Lung (tissue), 12 donors: ENCODE data around the gene SLC49A3. TPM values are rescaled to one million over a fixed set of nuclear protein-coding genes. Genes with fewer than 3 reads are reported as not detected.
"Not testable (repeated sequence)": the region's sequence is repeated elsewhere in the genome, so short reads cannot be mapped to it uniquely, and the experiment has no call there.

ENCODE experiments used
- ATAC-seq: fragments of 200-7000 bp; cut with Tn5 transposase; one replicate; pipeline ENCODE4 v1.9.1; 2020; ENCODE audit warnings: moderate number of reproducible peaks; ENCODE audit not compliant: insufficient read depth, low FRiP score
- DNase-seq, 3 donors: peaks; one replicate each; pipeline ENCODE4 v3.0.0-alpha.2; 2013 to 2017
- H3K27ac ChIP-seq, 2 donors: one replicate each; pipeline ENCODE4 v1.5.1; 2013; ENCODE audit warnings: mild to moderate bottlenecking in 2 of 2, moderate library complexity in 2 of 2, control low read depth in 1 of 2, inconsistent platforms in 1 of 2, low read depth in 1 of 2, low read length in 1 of 2
- H3K27me3 ChIP-seq, 3 donors: one replicate each; pipeline ENCODE4 v1.5.1; 2013; ENCODE audit warnings: low read length in 2 of 3; ENCODE audit not compliant: control insufficient read depth in 3 of 3, insufficient read depth in 3 of 3
- H3K36me3 ChIP-seq, 4 donors: one replicate each; pipeline ENCODE4 v1.5.1; 2013; ENCODE audit warnings: low read length in 4 of 4, mild to moderate bottlenecking in 1 of 4, moderate library complexity in 1 of 4; ENCODE audit not compliant: control insufficient read depth in 4 of 4, insufficient read depth in 4 of 4
- H3K4me1 ChIP-seq, 5 donors: one replicate each; pipeline ENCODE4 v1.5.1; 2013; ENCODE audit warnings: low read length in 5 of 5, mild to moderate bottlenecking in 2 of 5, moderate library complexity in 1 of 5; ENCODE audit not compliant: control insufficient read depth in 5 of 5, insufficient read depth in 5 of 5
- H3K4me3 ChIP-seq: one replicate; pipeline ENCODE4 v1.5.1; 2013; ENCODE audit warnings: mild to moderate bottlenecking, control low read depth, moderate library complexity
- H3K9ac ChIP-seq, 2 donors: one replicate each; pipeline ENCODE4 v1.5.1; 2013; ENCODE audit warnings: low read length in 2 of 2, control low read depth in 1 of 2; ENCODE audit not compliant: insufficient read depth in 1 of 2
- H3K9me3 ChIP-seq, 4 donors: one replicate each; pipeline ENCODE4 v1.5.1; 2013; ENCODE audit warnings: low read length in 3 of 4, mild to moderate bottlenecking in 1 of 4, moderate library complexity in 1 of 4; ENCODE audit not compliant: control insufficient read depth in 4 of 4, insufficient read depth in 3 of 4
- CTCF ChIP-seq: IDR thresholded peaks from 2 replicates; pipeline ENCODE4 v1.5.1; 2012; ENCODE audit warnings: mild to moderate bottlenecking; ENCODE audit errors: control extremely low read depth, extremely low read depth
- WGBS, 2 donors: extraction: QIAGEN DNeasy Blood & Tissue Kit; methylation state at CpG; one replicate each; pipeline ENCODE4 v1.1.7; 2013; 5-methylcytosine and 5-hydroxymethylcytosine counted together
- polyA plus RNA-seq, 2 donors: library from polyadenylated mRNA; stranded (reverse); fragments of 200-250 nt; gene quantifications; one replicate each; pipeline ENCODE4 v1.2.1, GENCODE V29; 2013
- total RNA-seq, 2 donors: library from RNA; depleted of rRNA in 1 of 2; stranded (reverse); fragments of >200 nt in 1 of 2; gene quantifications; one replicate each; pipeline ENCODE4 v1.2.1, GENCODE V29; 2014 to 2021
- donor health status: control.
- donor health status: control.
- donor health status: Bipolar disorder and iron deficiency.
- donor health status: healthy.
- donor health status: DM: yes; HTN: yes; CAD: no.

Gene SLC49A3
- total and polyA plus RNA-seq, 4 donors: 8.2 to 35.1 (median 17.7) TPM

- WGBS, 2 donors: 94% methylated on average over 20 of the region's 20 CpGs
- no peak for TF ChIP-seq CTCF
- Histone ChIP-seq H3K36me3 (peaks cover 14 to 45% (median 27%) of the 10 kb centered on the region in 4 donors), H3K9ac (no peak overlapping the region), H3K4me3 (no peak overlapping the region), H3K4me1 (no peaks in the 10 kb centered on the region), H3K27ac (no peak overlapping the region), H3K27me3 (no peaks in the 10 kb centered on the region), H3K9me3 (peaks cover 0 to 3% (median 0%) of the 10 kb centered on the region in 4 donors)
- ATAC-seq: no peak
- no peak for DNase-seq
Observed at GRCh38 chr4:732486-732885, 43.5 kb upstream of the SLC49A3 start.

- H3K27ac ChIP-seq, H3K27me3 ChIP-seq, H3K9ac ChIP-seq, H3K4me1 ChIP-seq, ATAC-seq, H3K9me3 ChIP-seq, DNase-seq, H3K4me3 ChIP-seq: not testable (repeated sequence)
- peaks cover 11 to 43% (median 25%) of the 10 kb centered on the region in 4 donors for H3K36me3 ChIP-seq
- WGBS, 2 donors: 82 to 83% methylated on average over 6 to 26 of the region's 27 CpGs
Observed at GRCh38 chr4:731954-732353, 43.0 kb upstream of the SLC49A3 start.

GRCh38 chr4:730946-731904, 42.3 kb upstream of the SLC49A3 start:
- ATAC-seq, DNase-seq, H3K9ac ChIP-seq, H3K27me3 ChIP-seq, H3K4me1 ChIP-seq, H3K4me3 ChIP-seq, H3K27ac ChIP-seq, H3K9me3 ChIP-seq: not testable (repeated sequence)
- 94 to 97% methylated on average over 40 to 58 of the region's 68 CpGs for WGBS, 2 donors
- H3K36me3 ChIP-seq: peaks cover 11 to 41% (median 25%) of the 10 kb centered on the region in 4 donors

- Histone ChIP-seq H3K9me3 (peaks cover 0 to 3% (median 0%) of the 10 kb centered on the region in 4 donors), H3K4me3 (no peak overlapping the region), H3K36me3 (peaks cover 8 to 38% (median 22%) of the 10 kb centered on the region in 4 donors), H3K9ac (no peak overlapping the region), H3K27ac (no peak overlapping the region), H3K27me3 (no peaks in the 10 kb centered on the region), H3K4me1 (peaks cover 0 to 5% (median 0%) of the 10 kb centered on the region in 5 donors)
- no peak for ATAC-seq
- 97 to 98% methylated on average over 27 of the region's 27 CpGs for WGBS, 2 donors
- no peak for DNase-seq
- no peak for TF ChIP-seq CTCF
Observed at GRCh38 chr4:730511-730910, 41.6 kb upstream of the SLC49A3 start.
